Activated gamma-delta T cell (primary cell): ENCODE data around the gene UGT1A10.
"Not testable (repeated sequence)": the region's sequence is repeated elsewhere in the genome, so short reads cannot be mapped to it uniquely, and the experiment has no call there.

Experiments used
- DNase-seq: peaks from one replicate; lab custom pipeline; 2025; lab: John Stamatoyannopoulos, UW
- total RNA-seq, 2 donors: gene quantifications; one replicate each; lab custom pipeline; 2026; lab: John Stamatoyannopoulos, UW

Gene UGT1A10
- 0 to 0.09 reads per million in 2 donors for total RNA-seq

- DNase-seq = not testable (repeated sequence)
Measured at GRCh38 chr2:233636306-233636705, at the start of gene UGT1A10. Gene UGT1A10 (plus strand): TSS chr2:233636448. CDS start chr2:233636523, 75 bp downstream.

- DNase-seq = no peak
Measured at GRCh38 chr2:233588400-233588799, 47.8 kb upstream of the UGT1A10 start.

- DNase-seq = not testable (repeated sequence)
Measured at GRCh38 chr2:233592706-233593105, 43.5 kb upstream of the UGT1A10 start.

GRCh38 chr2:233593201-233593600, 43.0 kb upstream of the UGT1A10 start:
- no peak for DNase-seq

GRCh38 chr2:233597522-233597921, 38.7 kb upstream of the UGT1A10 start:
- DNase-seq = no peak

GRCh38 chr2:233598952-233599351, 37.3 kb upstream of the UGT1A10 start:
- DNase-seq = no peak

GRCh38 chr2:233600386-233600785, 35.9 kb upstream of the UGT1A10 start:
- no peak for DNase-seq

GRCh38 chr2:233602076-233602475, 34.2 kb upstream of the UGT1A10 start:
- no peak for DNase-seq

- DNase-seq = no peak
Measured at GRCh38 chr2:233603520-233603919, 32.7 kb upstream of the UGT1A10 start.

GRCh38 chr2:233604826-233605225, 31.4 kb upstream of the UGT1A10 start:
- no peak for DNase-seq

GRCh38 chr2:233605680-233606079, 30.6 kb upstream of the UGT1A10 start:
- no peak for DNase-seq

GRCh38 chr2:233611284-233611683, 25.0 kb upstream of the UGT1A10 start:
- no peak for DNase-seq

GRCh38 chr2:233617476-233617875, 18.8 kb upstream of the UGT1A10 start, which contains the start of gene UGT1A8:
Gene UGT1A8 (plus strand): TSS chr2:233617633. CDS start chr2:233617708, 75 bp downstream.
- DNase-seq = not testable (repeated sequence)

GRCh38 chr2:233620204-233620603, 16.0 kb upstream of the UGT1A10 start:
- DNase-seq = no peak

GRCh38 chr2:233621863-233622262, 14.4 kb upstream of the UGT1A10 start:
- not testable (repeated sequence) for DNase-seq

- DNase-seq = no peak
Measured at GRCh38 chr2:233627331-233628025, 8.8 kb upstream of the UGT1A10 start.

GRCh38 chr2:233638836-233639235, 2.6 kb downstream of the UGT1A10 start:
- no peak for DNase-seq

GRCh38 chr2:233639860-233640259, 3.6 kb downstream of the UGT1A10 start:
- no peak for DNase-seq

GRCh38 chr2:233643128-233643527, 6.9 kb downstream of the UGT1A10 start:
- DNase-seq = no peak

GRCh38 chr2:233646033-233646432, 9.8 kb downstream of the UGT1A10 start:
- not testable (repeated sequence) for DNase-seq

- DNase-seq = no peak
Measured at GRCh38 chr2:233650981-233651380, 14.7 kb downstream of the UGT1A10 start.

GRCh38 chr2:233651430-233651829, 15.2 kb downstream of the UGT1A10 start:
- no peak for DNase-seq

- no peak for DNase-seq
Measured at GRCh38 chr2:233654501-233654900, 18.3 kb downstream of the UGT1A10 start.

- DNase-seq = no peak
Measured at GRCh38 chr2:233655043-233655442, 18.8 kb downstream of the UGT1A10 start.
